ENCODE data around the gene C3orf18.

- TF ChIP-seq POLR2A (IDR thresholded peaks at IDR 0.05; ENCODE audit: low read depth, low read length), result no peak
- no peak for TF ChIP-seq POLR2AphosphoS5 (IDR thresholded peaks at IDR 0.05; ENCODE audit: low read depth, low read length)
- TF ChIP-seq TAF1 (IDR thresholded peaks at IDR 0.05; ENCODE audit: low read depth, low read length), result no peak
Observed at GRCh38 chr3:50557915-50558314, 9.6 kb downstream of the C3orf18 start.

Data from GM12891 (cell line).